ENCODE data around the gene PLA2G6. TPM values are rescaled to one million over a fixed set of nuclear protein-coding genes. Genes with fewer than 3 reads are reported as not detected.

PLA2G6 gene
- total RNA-seq, 1 experiment from 2014 or later: 6.0 TPM

- H3K9me2 ChIP-seq (replicated peaks; ENCODE audit: low read length): no peaks in the 10 kb centered on the region
- no peak overlapping the region for H2AFZ ChIP-seq (ENCODE audit: low read length)
- no peaks in the 10 kb centered on the region for H3K36me3 ChIP-seq (ENCODE audit: low read depth, low read length)
- H4K20me1 ChIP-seq (ENCODE audit: low read length): no peaks in the 10 kb centered on the region
- no TSS peak for BruUV-seq (replicated peaks)
- intact Hi-C loops (cut with micrococcal nuclease): no loop called here
- DNase-seq (peak; percentile 22), ATAC-seq (peak; percentile 43; the same call in 1 of the 2 replicates)
- H3F3A ChIP-seq (ENCODE audit: low read length, unreplicated experiment): no peaks in the 10 kb centered on the region
- no peaks in the 10 kb centered on the region for H3K79me2 ChIP-seq (ENCODE audit: low read length)
- no peak overlapping the region for H3K27ac ChIP-seq (ENCODE audit: low read length)
- no peaks in the 10 kb centered on the region for H3K4me1 ChIP-seq (ENCODE audit: insufficient read depth, low read length)
- H3K4me3 ChIP-seq (ENCODE audit: low read length): no peak overlapping the region
- no peaks in the 10 kb centered on the region for H3K27me3 ChIP-seq (ENCODE audit: low read length)
- no peak for TF ChIP-seq EZH2phosphoT487 (IDR thresholded peaks at IDR 0.05; ENCODE audit: borderline replicate concordance, low read length)
- no peak overlapping the region for H3K4me2 ChIP-seq (ENCODE audit: low read length)
- ChIA-PET CTCF (no interaction called here), POLR2A (ENCODE audit: unreplicated experiment) (no interaction called here)
- H3K9me3 ChIP-seq (ENCODE audit: low read length): no peaks in the 10 kb centered on the region
- no peak overlapping the region for H3K9ac ChIP-seq (ENCODE audit: low read length)
Measured at GRCh38 chr22:38086001-38086845, 95.4 kb downstream of the PLA2G6 start.

- TF ChIP-seq EZH2phosphoT487 (IDR thresholded peaks at IDR 0.05; ENCODE audit: borderline replicate concordance, low read length) (no peak), EZH2 (IDR thresholded peaks at IDR 0.05; ENCODE audit: low read length, unreplicated experiment) (no peak), CTCF (conservative IDR thresholded peaks at IDR 0.05; ENCODE audit: low read depth, low read length) (no peak)
- ChIA-PET POLR2A (ENCODE audit: unreplicated experiment) (no interaction called here), CTCF (no interaction called here)
- Histone ChIP-seq H4K20me1 (ENCODE audit: low read length) (no peaks in the 10 kb centered on the region), H3K36me3 (ENCODE audit: low read depth, low read length) (no peaks in the 10 kb centered on the region), H3K27me3 (ENCODE audit: low read length) (no peaks in the 10 kb centered on the region), H3K27ac (ENCODE audit: low read length) (no peak overlapping the region), H3K9ac (ENCODE audit: low read length) (no peak overlapping the region), H3K9me3 (ENCODE audit: low read length) (no peaks in the 10 kb centered on the region), H2AFZ (ENCODE audit: low read length) (no peak overlapping the region), H3K4me1 (ENCODE audit: insufficient read depth, low read length) (no peaks in the 10 kb centered on the region), H3F3A (ENCODE audit: low read length, unreplicated experiment) (no peaks in the 10 kb centered on the region), H3K4me2 (ENCODE audit: low read length) (no peak overlapping the region), H3K4me3 (ENCODE audit: low read length) (no peak overlapping the region), H3K9me2 (replicated peaks; ENCODE audit: low read length) (no peaks in the 10 kb centered on the region), H3K79me2 (ENCODE audit: low read length) (no peaks in the 10 kb centered on the region)
- ATAC-seq: no peak
- no TSS peak for BruUV-seq (replicated peaks)
- no peak for DNase-seq
- intact Hi-C loops (cut with micrococcal nuclease): no loop called here
Measured at GRCh38 chr22:38085501-38085900, 96.1 kb downstream of the PLA2G6 start.

GRCh38 chr22:38085056-38085455 lies 96.6 kb downstream of the PLA2G6 start:
- Histone ChIP-seq H3K27ac (ENCODE audit: low read length) (no peak overlapping the region), H3K9me3 (ENCODE audit: low read length) (no peaks in the 10 kb centered on the region), H3F3A (ENCODE audit: low read length, unreplicated experiment) (no peaks in the 10 kb centered on the region), H3K27me3 (ENCODE audit: low read length) (no peaks in the 10 kb centered on the region), H2AFZ (ENCODE audit: low read length) (no peak overlapping the region), H3K36me3 (ENCODE audit: low read depth, low read length) (no peaks in the 10 kb centered on the region), H3K9ac (ENCODE audit: low read length) (no peak overlapping the region), H3K4me3 (ENCODE audit: low read length) (no peak overlapping the region), H3K79me2 (ENCODE audit: low read length) (no peaks in the 10 kb centered on the region), H3K4me1 (ENCODE audit: insufficient read depth, low read length) (no peaks in the 10 kb centered on the region), H3K4me2 (ENCODE audit: low read length) (no peak overlapping the region), H4K20me1 (ENCODE audit: low read length) (no peaks in the 10 kb centered on the region), H3K9me2 (replicated peaks; ENCODE audit: low read length) (no peaks in the 10 kb centered on the region)
- CTCF ChIA-PET: no interaction called here
- TF ChIP-seq CTCF (conservative IDR thresholded peaks at IDR 0.05; ENCODE audit: low read depth, low read length) (no peak), EZH2phosphoT487 (IDR thresholded peaks at IDR 0.05; ENCODE audit: borderline replicate concordance, low read length) (no peak)
- ATAC-seq (no peak), DNase-seq (no peak)
- intact Hi-C loops (cut with micrococcal nuclease): no loop called here
- POLR2A ChIA-PET (ENCODE audit: unreplicated experiment): no interaction called here
- no TSS peak for BruUV-seq (replicated peaks)

Data from PC-3 (cell line).